Measurements from ENCODE around the gene TNN.

DNA sequence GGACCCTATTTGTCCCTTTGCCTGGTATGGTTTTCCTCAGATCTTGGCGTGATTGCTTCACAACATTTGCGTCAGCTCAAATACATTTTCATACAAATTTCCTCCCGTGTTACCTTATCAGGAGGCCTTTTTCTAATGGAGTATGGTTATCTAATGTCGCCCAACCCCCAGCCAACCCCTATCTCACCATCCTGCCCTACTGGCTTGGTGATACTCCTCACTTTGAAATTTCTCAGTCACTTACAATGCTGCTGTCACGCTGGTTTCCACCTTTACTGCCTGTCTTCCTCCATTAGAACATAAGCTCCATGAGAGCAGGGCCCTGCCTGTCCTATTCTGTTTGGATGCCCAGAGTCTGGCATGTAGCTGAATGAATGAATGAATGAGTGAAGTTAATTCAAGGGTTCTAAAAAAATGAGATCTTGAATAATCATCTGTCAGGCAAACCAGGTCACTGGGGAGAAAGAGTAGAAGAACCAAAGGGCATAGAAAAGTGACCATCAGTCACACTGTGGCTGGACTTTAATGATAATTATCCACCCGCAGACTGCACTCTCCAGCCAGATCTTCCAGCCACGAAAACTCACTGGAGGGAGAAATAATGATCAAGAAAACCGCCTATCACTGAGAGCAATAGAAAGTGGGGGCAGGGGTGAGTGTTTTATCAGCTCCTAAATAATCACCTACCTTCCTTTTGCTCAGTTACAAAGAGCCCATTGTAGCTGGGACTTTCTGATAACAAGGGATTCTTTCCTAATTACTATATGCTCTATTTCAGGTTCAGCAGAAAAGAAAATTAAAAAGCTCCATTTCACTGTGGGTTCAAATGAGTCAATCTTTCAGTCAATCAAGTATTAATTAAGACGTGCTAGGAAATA, 103.6 kb downstream of the TNN start:
- TF ChIP-seq, protein P1, sequence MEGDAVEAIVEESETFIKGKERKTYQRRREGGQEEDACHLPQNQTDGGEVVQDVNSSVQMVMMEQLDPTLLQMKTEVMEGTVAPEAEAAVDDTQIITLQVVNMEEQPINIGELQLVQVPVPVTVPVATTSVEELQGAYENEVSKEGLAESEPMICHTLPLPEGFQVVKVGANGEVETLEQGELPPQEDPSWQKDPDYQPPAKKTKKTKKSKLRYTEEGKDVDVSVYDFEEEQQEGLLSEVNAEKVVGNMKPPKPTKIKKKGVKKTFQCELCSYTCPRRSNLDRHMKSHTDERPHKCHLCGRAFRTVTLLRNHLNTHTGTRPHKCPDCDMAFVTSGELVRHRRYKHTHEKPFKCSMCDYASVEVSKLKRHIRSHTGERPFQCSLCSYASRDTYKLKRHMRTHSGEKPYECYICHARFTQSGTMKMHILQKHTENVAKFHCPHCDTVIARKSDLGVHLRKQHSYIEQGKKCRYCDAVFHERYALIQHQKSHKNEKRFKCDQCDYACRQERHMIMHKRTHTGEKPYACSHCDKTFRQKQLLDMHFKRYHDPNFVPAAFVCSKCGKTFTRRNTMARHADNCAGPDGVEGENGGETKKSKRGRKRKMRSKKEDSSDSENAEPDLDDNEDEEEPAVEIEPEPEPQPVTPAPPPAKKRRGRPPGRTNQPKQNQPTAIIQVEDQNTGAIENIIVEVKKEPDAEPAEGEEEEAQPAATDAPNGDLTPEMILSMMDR (IDR thresholded peaks at IDR 0.05), result no peak
- TF ChIP-seq POLR2A (IDR thresholded peaks at IDR 0.05) (no peak), EP300 (IDR thresholded peaks at IDR 0.05) (no peak)

Data from ovary (tissue), 3 donors.